NB4 (cell line): ENCODE results near the gene EPAS1.

Experiments
- MYC ChIP-seq: IDR thresholded peaks from 2 replicates; pipeline ENCODE4 v1.6.1; 2011; ENCODE audit warnings: low read depth, low read length
- POLR2A ChIP-seq: IDR thresholded peaks from 2 replicates; pipeline ENCODE4 v1.6.1; 2011; ENCODE audit warnings: mild to moderate bottlenecking; ENCODE audit not compliant: insufficient read length; ENCODE audit errors: extremely low read depth
- TF ChIP-seq, protein P1 (sequence below): IDR thresholded peaks from one replicate; pipeline ENCODE4 v1.5.1; 2012; ENCODE audit warnings: low read depth, low read length
- TF ChIP-seq, protein P2 (sequence below): IDR thresholded peaks from 2 replicates; pipeline ENCODE4 v1.6.1; 2011; ENCODE audit warnings: low read depth, low read length

DNA sequence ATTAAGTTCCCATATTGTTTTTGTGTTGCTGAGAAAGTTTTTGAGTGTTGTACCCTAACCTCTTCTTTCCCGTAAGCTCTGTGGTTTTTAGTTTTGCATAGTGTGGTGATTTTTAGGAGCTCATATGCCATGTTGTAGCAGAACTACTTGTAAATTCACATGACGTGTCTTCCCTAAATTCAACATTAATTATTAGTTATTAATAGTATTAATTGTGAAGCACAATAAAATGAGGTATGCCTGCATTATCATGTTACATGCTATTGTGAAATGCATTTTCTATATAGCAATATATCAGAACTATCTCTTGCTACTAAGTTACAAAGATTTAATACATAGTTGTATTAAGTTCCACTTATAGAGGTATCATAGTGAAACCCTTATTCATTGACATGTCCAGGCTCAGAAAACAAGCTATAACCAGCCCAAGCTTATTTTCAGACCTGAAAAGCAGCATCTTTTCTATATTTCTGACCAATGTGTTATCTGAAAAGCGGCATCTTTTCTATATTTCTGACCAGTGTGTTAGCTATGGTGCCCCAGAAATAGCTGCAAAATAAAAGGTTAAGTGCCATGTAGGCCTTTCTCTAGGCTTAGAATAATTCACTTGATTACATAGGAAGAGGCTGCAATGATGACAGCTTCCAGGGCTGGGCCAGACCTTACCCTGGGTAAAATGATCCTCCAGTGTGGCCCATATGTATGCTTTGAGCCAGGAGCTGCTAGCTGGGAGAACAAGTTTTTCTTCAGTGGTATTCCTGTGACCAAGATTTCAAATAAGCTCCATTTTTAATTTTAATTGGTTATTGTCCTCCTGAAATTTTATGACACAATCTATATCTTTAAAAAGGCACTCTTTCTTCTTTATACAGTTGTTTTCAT is 21.6 kb downstream of the EPAS1 start:
- TF ChIP-seq POLR2A (no peak), MYC (no peak)
- TF ChIP-seq, protein P1, sequence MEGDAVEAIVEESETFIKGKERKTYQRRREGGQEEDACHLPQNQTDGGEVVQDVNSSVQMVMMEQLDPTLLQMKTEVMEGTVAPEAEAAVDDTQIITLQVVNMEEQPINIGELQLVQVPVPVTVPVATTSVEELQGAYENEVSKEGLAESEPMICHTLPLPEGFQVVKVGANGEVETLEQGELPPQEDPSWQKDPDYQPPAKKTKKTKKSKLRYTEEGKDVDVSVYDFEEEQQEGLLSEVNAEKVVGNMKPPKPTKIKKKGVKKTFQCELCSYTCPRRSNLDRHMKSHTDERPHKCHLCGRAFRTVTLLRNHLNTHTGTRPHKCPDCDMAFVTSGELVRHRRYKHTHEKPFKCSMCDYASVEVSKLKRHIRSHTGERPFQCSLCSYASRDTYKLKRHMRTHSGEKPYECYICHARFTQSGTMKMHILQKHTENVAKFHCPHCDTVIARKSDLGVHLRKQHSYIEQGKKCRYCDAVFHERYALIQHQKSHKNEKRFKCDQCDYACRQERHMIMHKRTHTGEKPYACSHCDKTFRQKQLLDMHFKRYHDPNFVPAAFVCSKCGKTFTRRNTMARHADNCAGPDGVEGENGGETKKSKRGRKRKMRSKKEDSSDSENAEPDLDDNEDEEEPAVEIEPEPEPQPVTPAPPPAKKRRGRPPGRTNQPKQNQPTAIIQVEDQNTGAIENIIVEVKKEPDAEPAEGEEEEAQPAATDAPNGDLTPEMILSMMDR = no peak
- TF ChIP-seq, protein P2, sequence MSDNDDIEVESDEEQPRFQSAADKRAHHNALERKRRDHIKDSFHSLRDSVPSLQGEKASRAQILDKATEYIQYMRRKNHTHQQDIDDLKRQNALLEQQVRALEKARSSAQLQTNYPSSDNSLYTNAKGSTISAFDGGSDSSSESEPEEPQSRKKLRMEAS = no peak
